A549 (cell line): ENCODE measurements around the gene ATP5F1E. TPM values are rescaled to one million over a fixed set of nuclear protein-coding genes. Genes with fewer than 3 reads are reported as not detected.

Source experiments
- ATAC-seq, 2 experiments: fragments of 200-7000 bp in 1 of 2; fragments of >200 bp in 1 of 2; cut with Nextera tagmentation in 1 of 2; cut with Tn5 transposase in 1 of 2; 3 replicates each; pipeline versions ENCODE4 v1.8.0 to v1.9.1; 2018 to 2020; ENCODE audit warnings: mild to moderate bottlenecking in 1 of 2, moderate library complexity in 1 of 2
- CTCF ChIA-PET: fragments of 300-600 bp; sonication (Branson Sonifier 250); formaldehyde crosslinking; extraction: SDS; loops from one replicate; lab custom pipeline; 2021; ENCODE audit warnings: antibody characterized with exemption, inconsistent platforms; lab: Yijun Ruan, JAX
- POLR2A ChIA-PET: fragments of 350-600 bp; formaldehyde crosslinking; extraction: SDS; loops from one replicate; lab custom pipeline; 2021; ENCODE audit warnings: antibody characterized with exemption, inconsistent platforms; lab: Yijun Ruan, JAX
- DNase-seq, 2 experiments: peaks; one replicate each; pipeline versions ENCODE4 v3.0.0 to v3.0.0-alpha.2; 2011 to 2016; ENCODE audit warnings: low read depth in 1 of 2, low spot score in 1 of 2
- FAIRE-seq: peaks from 2 replicates; lab custom pipeline; 2011; peaks lifted over from hg19 to GRCh38; lab: Jason Lieb, UNC
- H3K27ac ChIP-seq, 2 experiments: fragments of >200 bp; sonication (Bioruptor Twin); formaldehyde crosslinking; 3 replicates each; pipeline ENCODE4 v1.5.1; 2016 to 2017
- H3K4me1 ChIP-seq: fragments of >200 bp; sonication (Bioruptor Twin); formaldehyde crosslinking; 3 replicates; pipeline ENCODE4 v1.6.1; 2016
- H3K4me2 ChIP-seq: fragments of >200 bp; sonication (Bioruptor Twin); formaldehyde crosslinking; 3 replicates; pipeline ENCODE4 v1.6.1; 2016
- H3K4me3 ChIP-seq: fragments of >200 bp; sonication (Bioruptor Twin); formaldehyde crosslinking; 3 replicates; pipeline ENCODE4 v1.5.1; 2016
- H3K9me3 ChIP-seq: fragments of >200 bp; sonication (Bioruptor Twin); formaldehyde crosslinking; 3 replicates; pipeline ENCODE4 v1.6.1; 2016
- ATOH8 ChIP-seq: fragments of 250-450 bp; sonication (Bioruptor Pico); IDR thresholded peaks from 2 replicates; pipeline ENCODE4 v1.5.0; 2020; ENCODE audit warnings: low read depth, mild to moderate bottlenecking, moderate library complexity
- BCL3 ChIP-seq: fragments of >200 bp; sonication (Bioruptor Twin); formaldehyde crosslinking; IDR thresholded peaks from 3 replicates; pipeline ENCODE4 v1.6.1; 2016
- CEBPB ChIP-seq, 2 experiments: fragments of >200 bp in 1 of 2; sonication (Bioruptor Twin) in 1 of 2; formaldehyde crosslinking in 1 of 2; IDR thresholded peaks; 2 replicates each; pipeline ENCODE4 v1.6.1; 2012 to 2016
- CHD4 ChIP-seq: fragments of 200-600 bp; sonication (generic); IDR thresholded peaks from 2 replicates; pipeline ENCODE4 v1.6.1; 2016; ENCODE audit warnings: antibody characterized with exemption, mild to moderate bottlenecking, borderline replicate concordance
- CTCF ChIP-seq: fragments of >200 bp; sonication (Bioruptor Twin); formaldehyde crosslinking; IDR thresholded peaks from 3 replicates; pipeline ENCODE4 v1.5.1; 2016
- E2F6 ChIP-seq: IDR thresholded peaks from 2 replicates; pipeline ENCODE4 v1.6.1; 2012; ENCODE audit warnings: low read depth, borderline replicate concordance
- EHMT2 ChIP-seq: fragments of 200-600 bp; sonication (generic); IDR thresholded peaks from 2 replicates; pipeline ENCODE4 v1.6.1; 2016; ENCODE audit warnings: antibody characterized with exemption, low read depth, mild to moderate bottlenecking, moderate library complexity
- EP300 ChIP-seq, 2 experiments: fragments of >200 bp; sonication (Bioruptor Twin); formaldehyde crosslinking; IDR thresholded peaks; 2 replicates in 1 of 2; 3 replicates in 1 of 2; pipeline ENCODE4 v1.6.1; 2016 to 2017
- ESRRA ChIP-seq: fragments of 150-350 bp; IDR thresholded peaks from 2 replicates; pipeline ENCODE4 v1.6.1; 2014; ENCODE audit warnings: mild to moderate bottlenecking, low read length, borderline replicate concordance
- FOSL2 ChIP-seq, 2 experiments: fragments of 450-650 bp in 1 of 2; fragments of >200 bp in 1 of 2; sonication (Bioruptor Twin) in 1 of 2; formaldehyde crosslinking; IDR thresholded peaks; 2 replicates each; pipeline versions ENCODE4 v1.5.0 to v1.6.1; 2016 to 2020; ENCODE audit warnings: mild to moderate bottlenecking in 1 of 2, moderate library complexity in 1 of 2
- HOXA7 ChIP-seq: fragments of 250-450 bp; sonication (Bioruptor Pico); IDR thresholded peaks from 2 replicates; pipeline ENCODE4 v1.5.0; 2020; ENCODE audit warnings: mild to moderate bottlenecking, moderate library complexity
- MAX ChIP-seq: IDR thresholded peaks from 2 replicates; pipeline ENCODE4 v1.6.1; 2012
- MAZ ChIP-seq: fragments of 150-350 bp; IDR thresholded peaks from 2 replicates; pipeline ENCODE4 v1.6.1; 2014; ENCODE audit warnings: antibody characterized with exemption, low read depth, low read length, borderline replicate concordance
- MYC ChIP-seq: IDR thresholded peaks from 2 replicates; pipeline ENCODE4 v1.6.1; 2012; ENCODE audit warnings: mild to moderate bottlenecking, inconsistent platforms, low read length, improper control_type of control experiment, borderline replicate concordance
- NPAS2 ChIP-seq: fragments of 250-450 bp; sonication (Bioruptor Pico); IDR thresholded peaks from 2 replicates; pipeline ENCODE4 v1.8.0; 2022; ENCODE audit warnings: mild to moderate bottlenecking, moderate library complexity, borderline replicate concordance
- PHF8 ChIP-seq: fragments of 200-600 bp; sonication (generic); IDR thresholded peaks from 2 replicates; pipeline ENCODE4 v1.6.1; 2016; ENCODE audit warnings: low read depth, mild to moderate bottlenecking, antibody characterized with exemption, moderate library complexity, borderline replicate concordance
- RAD21 ChIP-seq, 2 experiments: fragments of >200 bp in 1 of 2; sonication (Bioruptor Twin) in 1 of 2; formaldehyde crosslinking in 1 of 2; IDR thresholded peaks in 1 of 2; conservative IDR thresholded peaks in 1 of 2; 2 replicates in 1 of 2; 3 replicates in 1 of 2; pipeline ENCODE4 v1.6.1; 2012 to 2018; ENCODE audit warnings: inconsistent platforms in 1 of 2
- RARB ChIP-seq: fragments of 250-450 bp; sonication (Bioruptor Pico); IDR thresholded peaks from 2 replicates; pipeline ENCODE4 v1.8.0; 2021; ENCODE audit warnings: mild to moderate bottlenecking, moderate library complexity
- RCOR1 ChIP-seq: fragments of 150-350 bp; IDR thresholded peaks from 2 replicates; pipeline ENCODE4 v1.6.1; 2014; ENCODE audit warnings: antibody characterized with exemption, low read length, low read depth
- RFX5 ChIP-seq: fragments of 450-650 bp; IDR thresholded peaks from 2 replicates; pipeline ENCODE4 v1.7.1; 2014; ENCODE audit warnings: antibody characterized with exemption, mild to moderate bottlenecking, moderate library complexity
- SMC3 ChIP-seq: fragments of >200 bp; sonication (Bioruptor Twin); formaldehyde crosslinking; IDR thresholded peaks from 3 replicates; pipeline ENCODE4 v1.6.1; 2018; ENCODE audit warnings: inconsistent platforms
- ZFP36 ChIP-seq: fragments of 450-650 bp; IDR thresholded peaks from 2 replicates; pipeline ENCODE4 v1.6.1; 2014; ENCODE audit warnings: borderline replicate concordance; ENCODE audit not compliant: partially characterized antibody
- ZSCAN20 ChIP-seq: fragments of 250-450 bp; sonication (Bioruptor Pico); IDR thresholded peaks from 2 replicates; pipeline ENCODE4 v1.8.0; 2022; ENCODE audit warnings: mild to moderate bottlenecking, moderate library complexity
- WGBS: methylation state at CpG from one replicate; pipeline ENCODE4 v1.1.6; 2017; ENCODE audit errors: missing lambda C conversion rate; 5-methylcytosine and 5-hydroxymethylcytosine counted together
- polyA plus RNA-seq, 4 experiments: library from polyadenylated mRNA; depleted of rRNA in 3 of 4; stranded (reverse); fragments of >200 nt; fragmentation: RNase III in 1 of 4; extraction: RNeasy Plus Mini Kit Qiagen cat#74134 plus additional on column Dnase treatment in 1 of 4; gene quantifications; 2 replicates in 3 of 4; 3 replicates in 1 of 4; pipeline ENCODE4 v1.2.3, GENCODE V29; 2011 to 2017

ATP5F1E gene
- polyA plus RNA-seq, 2 of the 4 experiments (the other 2 are of a cell fraction) = 84.9 to 108 TPM

- ChIA-PET CTCF (interaction anchor here (1.3 kb wide), 1 partner anchor 455 kb away, joined by 3 read pairs; no protein-coding TSS in a partner anchor), POLR2A (interaction anchor here (0.7 kb wide), 1 partner anchor 20 kb away, joined by 5 read pairs; no protein-coding TSS in a partner anchor)
- FAIRE-seq = no peak
- WGBS = 86% methylated on average over 9 of the region's 13 CpGs
- Histone ChIP-seq H3K9me3 (no peaks in the 10 kb centered on the region), H3K27ac (no peak overlapping the region), H3K4me3 (no peak overlapping the region), H3K4me1 (peaks cover 18% of the 10 kb centered on the region), H3K4me2 (no peak overlapping the region)
- TF ChIP-seq MAZ (no peak), RAD21 (conservative IDR thresholded peaks at IDR 0.05 in 1 of 2, IDR thresholded peaks at IDR 0.05 in 1 of 2) (no peak), PHF8 (no peak), ATOH8 (CRISPR knock-in tag) (no peak), ZFP36 (no peak), EHMT2 (no peak), MAX (no peak), RCOR1 (no peak), HOXA7 (no peak), CTCF (no peak), E2F6 (no peak), CEBPB (IDR thresholded peaks at IDR 0.05) (no peak), EP300 (IDR thresholded peaks at IDR 0.05) (no peak), ESRRA (no peak), RFX5 (no peak), FOSL2 (IDR thresholded peaks at IDR 0.05) (no peak), FOSL2 (CRISPR knock-in tag; IDR thresholded peaks at IDR 0.05) (no peak), MYC (no peak)
- no peak for ATAC-seq
- no peak for DNase-seq
Observed at GRCh38 chr20:59001068-59001448, 31.1 kb downstream of the ATP5F1E start.

- POLR2A ChIA-PET = no interaction called here
- H3K27ac ChIP-seq = no peak overlapping the region
- peaks cover 18% of the 10 kb centered on the region for H3K4me1 ChIP-seq
- DNase-seq = no peak
- 86% methylated on average over 3 of the region's 3 CpGs for WGBS
- TF ChIP-seq SMC3 = no peak
- TF ChIP-seq ATOH8 (CRISPR knock-in tag) = no peak
- no peak for TF ChIP-seq ESRRA
- no peak for TF ChIP-seq NPAS2 (CRISPR knock-in tag)
- no peak for TF ChIP-seq RARB (CRISPR knock-in tag)
- no peak for TF ChIP-seq RFX5
- TF ChIP-seq PHF8 = no peak
- TF ChIP-seq BCL3 = no peak
- TF ChIP-seq ZSCAN20 (CRISPR knock-in tag) = no peak
- no peak for TF ChIP-seq CHD4
- TF ChIP-seq, all 56 proteins: peak for 0
- ATAC-seq (no peak), FAIRE-seq (no peak)
- H3K9me3 ChIP-seq = no peaks in the 10 kb centered on the region
- CTCF ChIA-PET = interaction anchor here (1.3 kb wide), 1 partner anchor 456 kb away, joined by 3 read pairs; no protein-coding TSS in a partner anchor
- no peak overlapping the region for H3K4me3 ChIP-seq
- H3K4me2 ChIP-seq = no peak overlapping the region
Observed at GRCh38 chr20:59000326-59000725, 31.8 kb downstream of the ATP5F1E start.
